Skin epidermis (tissue), 12 donors: ENCODE results near the gene AMPH.

Experiments
- H3K27ac ChIP-seq, 21 experiments: fragments of 200-600 bp; sonication (generic) in 11 of 21; one replicate each; pipeline ENCODE4 v1.5.0; 2020; ENCODE audit warnings: mild to moderate bottlenecking in 3 of 21, inconsistent platforms in 2 of 21, moderate library complexity in 2 of 21
- H3K4me3 ChIP-seq, 7 experiments: fragments of 200-600 bp; sonication (generic) in 2 of 7; one replicate each; pipeline ENCODE4 v1.5.0; 2020; ENCODE audit warnings: inconsistent platforms in 2 of 7, mild to moderate bottlenecking in 2 of 7, moderate library complexity in 1 of 7

AMPH gene

DNA sequence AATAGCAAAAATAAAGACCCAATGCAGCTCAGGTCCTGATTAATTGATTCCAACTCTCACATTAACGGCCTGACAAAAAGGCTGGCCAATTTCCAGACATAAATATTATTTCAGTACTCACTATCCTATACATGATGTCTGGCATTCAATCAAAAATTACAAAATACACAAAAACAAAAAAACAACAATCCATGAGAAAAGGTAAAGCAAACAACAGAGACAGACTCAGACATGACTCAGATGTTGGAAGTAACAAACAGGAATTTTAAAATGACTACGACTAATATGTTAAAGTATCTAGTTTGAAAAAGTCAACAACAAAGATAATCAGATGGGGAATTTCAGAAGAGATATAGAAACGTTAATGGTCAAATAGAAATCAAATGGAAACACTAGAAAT, 152.8 kb downstream of the AMPH start:
- H3K27ac ChIP-seq: no peak overlapping the region
- H3K4me3 ChIP-seq: no peak overlapping the region

DNA sequence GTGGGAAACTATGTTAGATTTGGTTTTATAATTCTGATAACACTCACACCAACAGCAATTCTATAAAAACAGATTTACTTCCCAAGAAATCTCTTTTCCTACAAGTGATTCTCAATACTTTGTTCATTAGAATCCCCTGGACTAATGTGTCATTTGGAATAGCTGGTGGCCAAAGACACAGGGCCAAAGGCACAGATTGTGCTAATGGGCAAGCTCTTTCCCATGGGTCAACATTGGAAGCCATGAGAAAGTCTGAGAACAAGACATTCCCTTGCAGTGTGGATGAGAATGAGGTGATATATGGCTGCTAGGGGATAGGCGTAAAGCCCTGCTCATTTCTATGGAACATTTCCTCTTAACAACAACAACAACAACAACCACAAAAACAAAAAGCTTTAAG, 153.8 kb downstream of the AMPH start:
- no peak overlapping the region for H3K27ac ChIP-seq
- no peak overlapping the region for H3K4me3 ChIP-seq

DNA sequence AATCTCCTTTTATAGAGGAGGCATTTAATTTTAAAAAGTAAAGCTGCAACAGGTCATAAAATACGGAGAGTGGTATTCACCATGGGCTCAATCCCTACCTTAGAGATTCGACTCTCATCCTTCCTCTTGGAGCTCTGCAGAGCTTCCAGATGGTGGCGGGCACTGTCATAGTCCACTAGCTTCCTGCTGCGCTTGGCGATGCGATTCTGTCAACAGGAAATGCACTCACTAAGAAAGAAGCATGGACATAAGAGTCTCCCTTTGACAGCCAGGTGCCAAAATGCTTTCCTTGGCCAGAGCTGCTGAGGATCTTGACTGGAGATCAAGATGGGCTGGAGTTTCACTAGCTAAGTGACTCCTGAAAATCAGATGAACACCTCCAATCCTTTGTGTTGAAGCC, 154.4 kb downstream of the AMPH start:
- Histone ChIP-seq H3K27ac (no peak overlapping the region), H3K4me3 (no peak overlapping the region)

DNA sequence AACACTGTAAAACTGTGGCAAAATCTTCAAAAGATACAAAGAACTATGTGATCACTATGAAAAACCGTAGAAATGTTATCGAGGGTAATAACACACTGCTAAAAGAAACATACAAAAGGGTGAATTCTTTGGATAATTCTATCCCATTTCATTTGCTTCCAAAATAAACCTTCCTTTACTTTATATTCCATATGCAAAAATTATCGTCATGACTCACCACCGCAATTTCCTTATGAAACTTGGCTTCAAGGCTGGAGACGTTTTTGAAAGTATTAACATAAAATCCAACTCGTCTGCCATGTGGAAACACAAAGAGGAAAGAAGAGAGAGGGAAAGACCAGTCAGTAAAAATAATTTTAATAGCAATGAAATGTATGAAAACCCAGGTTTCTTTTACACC, 165.2 kb downstream of the AMPH start:
- no peak overlapping the region for H3K27ac ChIP-seq
- H3K4me3 ChIP-seq: no peak overlapping the region

DNA sequence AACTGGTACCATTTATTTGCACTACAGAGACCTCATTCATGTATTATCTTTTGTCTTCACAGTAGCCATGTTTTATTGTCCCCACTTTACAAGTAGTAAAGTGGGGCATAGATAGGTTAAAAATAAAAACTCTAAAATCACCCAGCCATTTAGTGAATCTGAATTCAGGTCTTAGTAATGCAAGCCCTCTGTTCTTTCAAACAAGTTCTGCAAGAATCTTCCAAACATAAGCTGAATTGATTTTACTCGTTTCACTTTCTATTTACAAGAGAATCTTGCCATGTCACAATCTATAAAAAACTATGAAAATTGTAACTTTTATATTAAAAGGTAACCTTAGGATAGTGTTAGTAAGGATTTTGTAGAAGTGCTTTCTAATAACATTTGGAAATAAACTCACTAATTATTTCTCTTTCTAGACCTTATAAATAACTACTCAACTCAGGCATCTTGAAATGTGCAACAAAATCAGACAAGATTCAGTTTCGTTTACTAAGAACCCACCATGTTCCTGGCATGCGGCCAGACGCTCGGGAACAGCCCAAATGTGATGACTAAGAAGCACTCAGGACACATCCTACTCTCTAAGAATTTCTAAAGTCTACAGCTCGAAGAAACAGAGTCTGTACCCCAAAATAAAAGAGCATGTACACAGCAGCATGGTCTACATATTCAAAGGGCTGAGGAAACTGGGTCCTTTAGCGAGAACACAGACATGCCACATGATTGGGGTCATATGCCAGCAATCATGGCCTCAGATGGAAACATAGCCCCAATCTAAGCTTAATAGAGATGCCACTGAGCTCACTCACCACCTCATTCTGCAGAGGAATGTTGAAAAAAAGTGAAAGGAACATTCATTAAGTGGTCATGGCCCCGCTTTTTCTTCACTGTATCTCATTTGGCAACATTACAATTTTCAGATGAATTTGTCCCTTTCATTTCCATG, 167.6 kb downstream of the AMPH start:
- H3K27ac ChIP-seq: peak overlapping the region in 1 of 21 experiments; percentile 40
- H3K4me3 ChIP-seq: no peak overlapping the region

DNA sequence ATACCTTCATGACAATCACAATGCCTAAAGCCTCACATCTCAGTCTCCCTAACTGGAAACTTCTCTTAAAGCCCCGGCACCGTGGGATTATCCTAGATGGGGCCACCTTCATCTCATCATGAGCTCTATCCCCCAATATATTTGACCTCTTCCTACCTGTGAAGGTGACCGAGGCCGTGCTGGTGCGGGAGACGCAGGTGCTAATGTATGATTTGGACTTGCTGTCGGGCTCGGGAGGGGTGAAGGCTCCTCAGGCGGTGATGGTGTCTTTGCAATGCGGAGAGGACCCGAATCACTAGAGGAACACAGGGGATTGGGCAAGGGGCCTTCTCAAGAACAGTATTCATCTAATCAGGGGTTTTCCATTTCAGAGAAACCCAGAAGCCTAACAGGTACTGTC, 168.4 kb downstream of the AMPH start:
- H3K4me3 ChIP-seq: no peak overlapping the region
- peak overlapping the region in 1 of 21 experiments; percentile 40 for H3K27ac ChIP-seq

- no peak overlapping the region for H3K4me3 ChIP-seq
- H3K27ac ChIP-seq: no peak overlapping the region
Measured at GRCh38 chr7:38461887-38462286, 169.3 kb downstream of the AMPH start.

DNA sequence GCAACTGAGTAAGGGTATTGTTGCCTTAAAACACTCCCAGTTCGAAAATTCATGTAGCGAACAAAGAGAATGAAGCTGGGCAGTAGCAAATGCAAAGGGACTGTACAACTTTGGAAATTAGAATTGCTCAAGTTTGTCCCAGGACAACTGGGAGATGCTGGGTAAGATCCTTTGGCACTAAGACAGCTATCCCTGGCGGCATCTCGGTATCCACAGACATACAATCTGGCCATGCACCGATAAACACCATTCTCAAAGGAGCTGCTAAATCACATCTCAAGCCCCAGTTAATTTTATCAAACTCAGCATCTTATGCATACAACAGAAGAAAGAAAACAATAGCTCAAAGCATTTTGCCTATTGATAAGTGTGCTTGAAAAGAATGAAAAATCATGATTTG, 177.3 kb downstream of the AMPH start:
- Histone ChIP-seq H3K27ac (no peak overlapping the region), H3K4me3 (no peak overlapping the region)

DNA sequence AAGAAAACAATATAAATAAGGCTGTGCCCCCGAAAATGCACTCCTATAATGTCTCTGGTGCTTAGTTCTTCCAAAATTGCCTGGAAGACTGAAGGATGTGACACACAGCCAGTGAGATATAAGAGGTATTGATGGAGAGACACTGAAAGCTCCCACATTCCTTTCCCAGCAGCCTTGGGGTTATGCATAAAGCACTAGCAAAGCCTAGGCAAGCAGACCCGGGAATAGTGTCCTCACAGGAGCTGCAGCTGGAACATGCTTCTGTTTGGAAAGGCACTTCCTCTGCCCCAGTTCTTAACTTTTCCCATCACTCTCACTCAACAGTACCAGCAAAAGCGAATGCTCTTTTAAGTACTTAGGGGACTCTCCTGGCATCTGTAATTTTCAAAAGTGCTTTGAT, 178.0 kb downstream of the AMPH start:
- H3K4me3 ChIP-seq: no peak overlapping the region
- H3K27ac ChIP-seq: no peak overlapping the region

GRCh38 chr7:38452681-38453108, 178.5 kb downstream of the AMPH start:
- no peak overlapping the region for H3K4me3 ChIP-seq
- H3K27ac ChIP-seq: no peak overlapping the region

- no peak overlapping the region for H3K27ac ChIP-seq
Measured at GRCh38 chr7:38451840-38452239, 179.3 kb downstream of the AMPH start.

GRCh38 chr7:38448584-38449234, 182.5 kb downstream of the AMPH start:
- H3K4me3 ChIP-seq: no peak overlapping the region
- H3K27ac ChIP-seq: no peak overlapping the region

More at GRCh38 chr7:38451840-38452239, 179.3 kb downstream of the AMPH start:
- H3K4me3 ChIP-seq: no peak overlapping the region

DNA sequence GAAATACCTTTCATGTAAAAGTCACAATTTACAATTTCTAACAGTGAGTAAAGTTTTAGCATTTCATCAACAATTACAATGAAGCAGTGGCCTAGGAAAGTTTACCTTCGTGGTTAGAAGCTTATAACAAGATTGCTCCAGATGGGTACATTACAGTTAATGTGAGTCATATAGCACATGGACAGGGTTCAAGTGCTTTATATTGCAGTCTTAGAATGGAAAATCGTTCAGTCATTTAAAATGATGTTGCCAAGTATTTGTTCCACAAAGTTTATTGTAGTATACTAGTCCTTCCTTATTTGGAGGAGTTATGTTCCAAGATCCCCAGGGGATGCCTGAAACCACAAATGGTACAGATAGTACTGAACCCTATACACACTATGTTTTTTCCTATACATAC, 183.1 kb downstream of the AMPH start:
- Histone ChIP-seq H3K27ac (no peak overlapping the region), H3K4me3 (no peak overlapping the region)

DNA sequence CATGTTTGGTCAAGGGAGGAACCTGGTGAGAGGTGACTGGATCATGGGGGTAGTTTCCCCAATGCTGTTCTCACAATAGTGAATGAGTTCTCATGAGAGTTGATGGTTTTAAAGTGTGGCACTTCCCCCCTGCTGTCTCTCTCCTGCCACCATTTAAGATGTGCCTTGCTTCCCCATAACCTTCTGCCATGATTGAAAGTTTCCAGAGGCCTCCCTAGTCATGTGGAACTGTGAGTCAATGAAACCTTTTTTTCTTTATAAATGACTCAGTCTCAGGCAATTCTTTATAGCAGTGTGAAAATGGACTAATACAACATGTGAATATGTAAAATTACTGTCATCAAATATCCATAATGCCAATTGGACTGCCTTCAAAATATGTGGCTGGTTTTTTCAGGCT, 192.2 kb downstream of the AMPH start:
- no peak overlapping the region for H3K27ac ChIP-seq

DNA sequence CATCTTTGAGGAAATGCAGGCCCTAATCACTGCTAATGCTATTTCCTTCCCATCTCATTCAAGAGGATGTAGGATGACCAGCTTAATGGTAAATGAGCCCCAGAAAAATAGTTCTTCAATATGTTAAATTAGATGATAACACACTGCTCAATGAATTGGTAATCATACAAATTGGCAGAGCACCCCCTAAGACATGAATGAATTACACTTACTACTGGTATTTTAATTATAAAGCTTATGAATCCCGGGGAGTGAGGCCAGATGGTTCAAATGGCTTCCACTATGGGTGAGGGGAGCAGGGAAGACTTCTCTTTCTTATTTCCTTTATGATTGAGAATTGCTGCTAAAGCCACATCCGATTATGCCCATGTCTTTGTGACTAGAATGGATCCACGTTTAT, 198.5 kb downstream of the AMPH start:
- Histone ChIP-seq H3K4me3 (no peak overlapping the region), H3K27ac (no peak overlapping the region)

More for the DNA sequence above, 192.2 kb downstream of the AMPH start:
- no peak overlapping the region for H3K4me3 ChIP-seq

- no peak overlapping the region for H3K27ac ChIP-seq
- no peak overlapping the region for H3K4me3 ChIP-seq
Measured at GRCh38 chr7:38432080-38432479, 199.1 kb downstream of the AMPH start.

GRCh38 chr7:38429057-38429456, 202.1 kb downstream of the AMPH start:
- H3K27ac ChIP-seq: no peak overlapping the region

GRCh38 chr7:38428041-38428440, 203.1 kb downstream of the AMPH start:
- no peak overlapping the region for H3K4me3 ChIP-seq

More at GRCh38 chr7:38429057-38429456, 202.1 kb downstream of the AMPH start:
- no peak overlapping the region for H3K4me3 ChIP-seq

DNA sequence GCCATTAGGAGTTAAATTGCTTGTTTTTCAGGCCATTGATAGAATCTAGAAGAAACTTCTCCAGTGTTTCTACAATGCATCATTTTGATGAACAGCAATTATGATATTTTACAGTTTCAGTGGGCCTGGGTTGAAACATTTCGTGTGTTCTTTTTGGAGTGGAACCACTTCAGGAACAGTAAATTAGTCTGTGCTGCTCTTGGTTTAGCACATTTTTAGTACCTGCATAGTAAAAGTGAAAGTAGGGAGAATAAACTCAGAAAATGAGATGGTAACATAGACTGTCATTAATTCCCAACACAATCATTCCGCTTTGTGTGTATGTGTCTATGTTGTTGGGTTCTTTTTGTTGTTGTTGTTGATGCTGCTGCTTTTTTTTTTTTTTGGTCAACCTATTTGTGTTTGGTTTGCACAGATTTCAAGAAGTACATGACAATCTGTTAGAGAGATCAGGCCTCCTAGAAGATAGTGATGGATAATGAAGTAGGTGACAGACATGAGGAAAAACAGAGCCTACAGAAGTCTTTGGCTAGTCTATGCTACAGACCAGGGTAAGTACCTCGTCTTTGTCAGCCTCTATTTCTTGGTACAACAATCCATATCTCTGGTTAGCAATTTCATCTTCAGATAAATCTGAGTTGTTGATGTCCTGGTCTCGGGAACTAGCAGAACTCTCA, 203.8 kb downstream of the AMPH start:
- Histone ChIP-seq H3K4me3 (no peak overlapping the region), H3K27ac (no peak overlapping the region)

More at GRCh38 chr7:38428041-38428440, 203.1 kb downstream of the AMPH start:
- no peak overlapping the region for H3K27ac ChIP-seq

DNA sequence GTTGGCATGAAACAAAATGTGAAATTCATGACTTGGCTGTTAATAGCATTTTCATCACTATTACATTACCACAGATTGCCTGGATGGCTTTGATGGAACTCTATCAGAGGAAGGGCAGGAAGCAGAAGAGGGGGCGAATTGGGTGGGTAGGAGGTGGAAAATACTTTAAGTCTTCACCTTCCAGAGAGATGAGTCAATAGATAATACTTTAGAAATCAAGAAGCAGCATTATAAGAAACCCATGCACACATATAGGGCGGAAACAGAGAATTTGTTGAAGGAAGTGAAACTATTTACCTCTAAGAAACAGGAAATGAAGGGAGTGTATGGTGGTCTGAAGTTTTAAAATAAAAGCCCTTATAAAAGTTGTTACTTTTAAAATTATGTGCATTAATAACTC, 205.7 kb downstream of the AMPH start:
- no peak overlapping the region for H3K27ac ChIP-seq
- H3K4me3 ChIP-seq: no peak overlapping the region
